GM04503 (cell line): ENCODE measurements around the gene DCLK2.

Experiments
- DNase-seq: peaks from one replicate; pipeline ENCODE4 v3.0.0-alpha.2; 2012; ENCODE audit warnings: low read depth

DCLK2 gene

DNA sequence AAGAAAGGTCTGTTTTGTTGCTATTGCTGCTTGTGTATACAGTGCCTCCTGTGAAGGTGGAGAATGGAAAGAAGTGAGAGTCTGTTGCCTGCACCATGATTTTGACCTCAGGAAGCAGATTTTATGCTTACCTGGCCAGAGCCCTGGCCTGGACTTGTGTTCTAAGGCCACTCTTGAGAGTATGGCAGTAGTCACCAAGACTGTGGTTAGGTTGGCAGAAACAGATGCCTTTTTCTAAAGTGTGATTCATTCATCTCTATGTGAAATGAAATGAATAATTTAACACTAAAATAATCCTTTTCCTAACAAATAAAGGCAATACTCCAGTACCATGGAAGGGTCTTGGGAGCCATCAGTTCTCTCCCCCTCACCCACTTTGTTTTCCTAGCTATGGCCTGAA, 161.8 kb downstream of the DCLK2 start:
- DNase-seq, result no peak

DNA sequence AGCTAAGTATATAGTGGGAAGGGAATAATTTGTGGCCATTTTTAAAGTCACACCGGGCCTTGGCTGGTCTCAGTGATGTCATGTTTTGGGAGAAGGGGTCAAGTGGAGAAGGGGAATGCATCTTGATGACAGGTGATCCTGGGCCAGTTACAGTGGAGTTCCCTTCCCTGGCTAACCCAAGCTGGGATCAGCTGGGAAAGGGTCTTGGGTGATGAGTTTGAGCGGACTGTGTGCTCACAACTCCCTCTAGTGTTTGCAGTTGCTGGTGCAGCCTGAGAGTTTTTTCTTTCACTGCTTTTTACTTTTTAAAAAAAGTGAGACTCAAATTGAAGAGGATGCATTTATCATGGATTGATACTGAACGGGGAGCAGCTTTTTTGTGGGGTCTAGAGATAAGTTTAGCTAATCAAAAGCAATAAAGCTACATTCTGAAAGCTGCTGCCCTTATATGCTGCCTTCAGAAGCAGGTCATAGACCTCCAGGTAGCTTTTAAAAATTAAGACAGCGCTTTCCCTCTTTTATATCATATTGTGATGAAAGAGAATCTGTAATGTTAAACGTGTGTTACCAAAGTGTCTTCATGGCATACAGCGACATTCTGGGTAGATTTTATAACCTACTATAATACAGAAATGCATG, 164.7 kb downstream of the DCLK2 start:
- DNase-seq, result no peak

DNA sequence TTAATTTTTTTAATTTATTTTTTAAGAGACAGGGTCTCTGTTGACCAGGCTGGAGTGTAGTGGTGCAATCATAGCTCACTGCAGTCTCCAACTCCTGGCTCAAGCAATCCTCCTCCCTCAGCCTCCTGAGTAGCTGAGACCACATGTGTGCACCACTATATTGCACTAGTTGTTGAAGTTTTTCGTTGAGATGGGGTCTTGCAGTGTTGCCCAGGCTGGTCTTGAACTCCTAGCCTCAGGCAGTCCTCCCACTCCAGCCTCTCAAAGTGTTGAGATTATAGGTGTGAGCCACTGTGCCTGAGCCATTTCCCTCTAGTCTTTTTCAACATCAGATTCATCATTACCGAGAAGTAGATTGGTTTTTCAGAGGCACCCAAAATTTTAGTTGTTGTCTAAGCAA, 165.7 kb downstream of the DCLK2 start:
- no peak for DNase-seq

DNA sequence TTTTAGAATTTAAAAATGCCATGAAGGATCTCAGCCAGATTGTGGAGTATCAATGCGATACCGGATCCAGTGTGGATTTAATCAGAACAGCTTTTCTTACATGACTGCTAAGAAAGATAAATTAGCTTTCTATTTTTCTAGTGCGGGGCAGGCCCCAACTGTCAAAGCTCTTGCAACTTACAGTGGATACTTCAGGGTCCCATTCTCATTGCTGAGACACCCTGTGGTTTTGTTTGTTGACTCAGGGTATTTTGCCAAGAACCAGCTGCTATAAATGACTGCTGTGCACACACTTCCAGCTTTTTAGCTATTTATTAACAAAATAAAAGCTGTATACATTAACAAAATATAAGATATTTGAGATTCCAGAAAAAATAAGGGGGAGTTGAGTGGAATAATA, 166.4 kb downstream of the DCLK2 start:
- no peak for DNase-seq

DNA sequence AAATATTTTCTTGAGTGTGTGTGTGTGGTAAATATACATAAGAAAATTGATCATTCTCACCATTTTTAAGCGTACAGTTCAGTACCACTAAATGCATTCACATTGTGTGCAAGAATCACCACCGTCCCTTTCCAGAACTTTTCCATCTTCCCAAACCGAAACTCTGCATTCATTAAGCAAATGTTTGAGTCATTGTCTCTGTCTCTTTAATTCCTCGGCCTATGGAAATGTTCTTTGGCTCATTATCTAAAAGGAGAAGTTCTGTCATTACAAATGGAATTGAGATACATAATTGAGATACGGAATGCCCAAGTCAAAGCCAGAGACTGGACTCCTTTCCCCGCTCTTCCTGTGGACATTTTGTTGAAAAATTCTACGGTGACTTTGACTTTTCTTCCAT, 168.9 kb downstream of the DCLK2 start:
- no peak for DNase-seq

DNA sequence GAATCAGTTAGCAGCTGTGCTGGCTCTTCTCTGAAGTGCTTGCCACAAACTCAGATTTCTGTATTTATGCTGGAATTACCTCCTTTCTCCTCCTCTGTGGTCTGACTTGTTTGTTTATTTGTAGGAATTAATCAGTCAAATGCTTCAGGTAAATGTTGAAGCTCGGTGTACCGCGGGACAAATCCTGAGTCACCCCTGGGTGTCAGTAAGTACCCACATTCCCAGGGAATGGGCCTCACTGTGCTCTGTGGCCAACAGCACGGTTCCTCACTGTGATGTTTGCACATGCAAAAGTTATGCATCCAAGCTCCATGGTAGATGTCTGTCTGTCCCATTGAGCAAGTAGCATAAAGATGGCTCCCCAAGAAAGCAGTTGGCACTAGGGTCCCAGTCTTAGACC, 169.9 kb downstream of the DCLK2 start:
- DNase-seq, result no peak

DNA sequence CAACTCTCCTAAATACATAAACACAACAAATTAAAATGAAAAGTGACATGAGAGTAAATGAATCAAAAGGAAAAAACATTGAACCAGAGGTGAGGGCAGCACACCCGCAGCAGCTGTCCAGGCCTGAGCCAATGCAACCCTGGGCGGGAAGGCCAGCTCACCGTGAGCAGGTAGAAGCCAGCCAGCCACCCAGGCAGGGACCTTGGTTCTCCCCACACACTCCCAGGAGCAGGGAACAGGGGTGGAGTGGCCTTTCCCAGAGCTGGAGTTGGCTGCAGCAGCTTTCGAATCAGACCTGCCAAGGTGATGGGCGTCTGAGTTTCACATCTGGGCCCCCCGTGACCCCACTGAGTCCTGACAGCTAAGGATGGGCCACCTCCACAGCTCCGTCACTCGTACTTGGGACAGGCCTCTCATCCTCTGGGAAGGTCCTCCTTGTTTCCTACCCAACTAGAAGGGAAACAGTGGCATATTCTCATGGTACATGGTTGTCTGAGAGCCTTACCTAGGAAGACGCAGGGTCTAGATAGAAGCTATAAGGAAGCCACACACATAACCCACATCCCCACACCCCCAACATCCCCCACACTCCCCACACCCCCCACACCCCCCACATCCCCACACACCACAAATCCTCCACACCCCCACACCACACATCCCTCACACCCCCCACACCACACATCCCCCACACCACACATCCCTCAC, 172.2 kb downstream of the DCLK2 start:
- no peak for DNase-seq

DNA sequence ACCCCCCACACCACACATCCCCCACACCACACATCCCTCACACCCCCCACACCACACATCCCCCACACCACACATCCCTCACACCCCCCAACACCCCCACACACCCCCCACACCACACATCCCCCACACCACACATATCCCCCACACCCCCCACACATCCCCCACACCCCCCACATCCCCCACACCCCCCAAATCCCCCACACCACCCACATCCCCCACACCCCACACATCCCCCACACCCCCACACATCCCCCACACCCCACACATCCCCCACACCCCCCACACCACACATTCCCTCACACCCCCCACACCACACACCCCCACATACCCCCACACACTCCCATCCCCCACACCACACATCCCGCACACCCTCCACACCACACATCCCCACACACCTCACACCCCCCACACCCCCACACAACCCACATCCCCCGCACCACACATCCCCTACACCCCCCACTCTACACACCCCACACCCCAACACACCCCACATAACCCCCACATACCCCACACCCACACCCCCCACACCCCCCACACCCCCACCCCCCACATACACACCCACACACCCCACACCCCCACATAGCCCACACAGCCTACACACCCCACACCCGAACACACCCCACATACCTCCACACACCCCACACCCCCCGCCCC, 172.9 kb downstream of the DCLK2 start:
- no peak for DNase-seq

DNA sequence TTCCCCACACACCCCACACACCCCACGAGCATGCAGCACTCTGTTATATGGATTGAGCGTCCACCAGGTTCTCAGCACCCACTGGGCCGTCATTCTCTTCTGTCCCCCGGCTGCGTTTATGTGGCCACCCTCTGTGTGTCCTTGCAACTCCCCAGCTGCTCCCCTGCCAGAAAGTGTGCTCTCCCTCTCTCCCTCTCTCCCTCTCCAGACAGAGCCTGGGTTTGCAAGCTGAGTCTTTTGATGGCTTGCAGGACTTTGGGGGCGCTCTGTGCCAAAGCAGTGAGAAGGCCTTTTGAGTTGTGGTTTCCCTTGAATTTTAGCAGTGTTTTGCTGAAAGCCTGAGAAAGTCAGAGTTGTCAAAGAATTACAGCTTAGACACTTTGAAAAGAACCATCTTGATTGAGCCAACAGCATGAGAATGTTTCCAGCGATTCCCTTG, 173.5 kb downstream of the DCLK2 start:
- no peak for DNase-seq

DNA sequence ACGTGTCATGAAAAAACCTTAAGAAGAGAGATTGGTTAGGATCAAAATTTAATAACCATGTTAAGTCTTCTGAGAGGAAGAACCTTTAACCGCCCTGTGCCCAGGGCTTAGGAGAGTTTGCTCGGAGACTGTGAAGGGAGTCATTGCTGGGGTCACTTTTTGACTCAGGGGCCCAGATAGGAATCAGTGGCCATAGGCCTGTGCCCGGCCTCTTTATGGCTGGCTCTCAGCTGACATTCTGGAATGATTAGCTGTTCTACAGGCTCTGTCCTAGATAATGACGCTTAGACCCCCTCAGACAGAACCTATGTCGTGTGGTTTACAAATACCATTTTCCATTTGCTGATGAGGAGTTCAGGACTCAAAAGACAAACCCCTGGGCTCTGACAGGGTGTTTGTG, 174.1 kb downstream of the DCLK2 start:
- no peak for DNase-seq

DNA sequence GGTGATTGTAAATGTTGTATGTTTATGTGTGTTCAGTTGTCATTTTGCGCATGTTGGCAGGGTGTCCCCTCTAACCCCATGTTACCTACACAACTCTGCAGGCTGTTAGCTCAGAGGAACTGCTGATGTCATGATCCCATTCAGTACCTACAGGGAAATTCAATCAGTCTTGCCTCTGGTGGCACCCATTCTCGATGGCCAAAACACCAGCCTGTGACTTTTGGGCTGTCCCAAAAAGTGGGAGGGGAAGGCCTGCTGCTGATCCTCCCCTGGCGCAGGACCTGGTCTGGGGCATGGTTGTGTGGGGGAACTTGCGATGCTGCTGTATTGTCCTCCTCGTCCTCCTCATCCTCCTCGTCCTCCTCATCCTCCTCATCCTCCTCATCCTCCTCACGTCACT, 174.5 kb downstream of the DCLK2 start:
- DNase-seq, result no peak

DNA sequence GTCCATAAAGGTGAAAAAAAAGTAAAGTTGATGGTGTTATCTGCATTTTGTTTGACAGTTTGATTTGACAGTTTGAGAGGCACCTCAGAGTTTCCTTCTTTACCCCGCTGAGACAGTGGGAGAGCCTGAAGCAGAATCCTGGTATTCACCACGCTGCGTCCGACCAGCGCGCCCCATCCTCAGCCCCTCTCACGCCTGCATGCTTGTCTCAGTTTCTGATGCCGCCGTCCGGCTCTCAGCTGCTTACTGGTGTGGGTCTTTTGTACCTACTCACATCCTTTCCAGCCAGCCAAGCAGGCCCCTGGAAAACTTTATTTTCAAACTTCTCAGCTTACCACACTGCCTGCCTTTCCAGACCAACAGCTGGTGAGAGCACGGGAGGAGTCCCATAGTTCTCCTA, 175.2 kb downstream of the DCLK2 start:
- DNase-seq, result no peak

DNA sequence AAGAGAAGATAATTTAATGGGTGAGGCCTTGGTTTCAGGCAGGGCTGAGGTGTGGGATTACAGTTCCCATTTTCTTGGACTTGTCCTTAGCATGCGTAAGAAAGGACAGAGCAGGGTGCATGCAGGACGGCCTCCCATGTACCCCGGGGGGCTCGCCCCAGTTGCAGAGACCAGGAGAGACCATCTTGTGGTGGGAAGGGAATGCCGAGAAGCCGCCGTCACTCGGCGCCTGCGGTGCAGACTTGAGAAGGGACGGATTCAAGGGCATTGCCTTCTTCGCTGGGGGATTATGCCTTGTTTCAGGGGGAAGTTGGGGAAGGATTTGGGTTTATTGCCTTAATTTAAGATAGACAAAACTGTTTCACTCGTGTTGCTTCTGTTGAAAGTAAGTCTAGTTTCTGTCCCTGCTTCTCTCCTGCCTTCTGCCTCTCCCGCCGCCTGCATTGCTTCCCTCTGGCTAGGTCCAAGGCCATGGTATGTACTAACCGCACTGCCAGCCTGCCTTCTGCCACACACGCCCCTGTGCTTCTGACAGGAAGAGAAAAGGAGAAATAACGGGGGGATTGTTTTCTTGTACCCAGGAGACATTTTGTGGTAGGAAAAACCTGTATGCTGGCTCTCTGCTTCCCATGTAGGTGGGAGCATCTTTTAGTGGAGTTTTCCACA, 175.9 kb downstream of the DCLK2 start:
- DNase-seq, result no peak

DNA sequence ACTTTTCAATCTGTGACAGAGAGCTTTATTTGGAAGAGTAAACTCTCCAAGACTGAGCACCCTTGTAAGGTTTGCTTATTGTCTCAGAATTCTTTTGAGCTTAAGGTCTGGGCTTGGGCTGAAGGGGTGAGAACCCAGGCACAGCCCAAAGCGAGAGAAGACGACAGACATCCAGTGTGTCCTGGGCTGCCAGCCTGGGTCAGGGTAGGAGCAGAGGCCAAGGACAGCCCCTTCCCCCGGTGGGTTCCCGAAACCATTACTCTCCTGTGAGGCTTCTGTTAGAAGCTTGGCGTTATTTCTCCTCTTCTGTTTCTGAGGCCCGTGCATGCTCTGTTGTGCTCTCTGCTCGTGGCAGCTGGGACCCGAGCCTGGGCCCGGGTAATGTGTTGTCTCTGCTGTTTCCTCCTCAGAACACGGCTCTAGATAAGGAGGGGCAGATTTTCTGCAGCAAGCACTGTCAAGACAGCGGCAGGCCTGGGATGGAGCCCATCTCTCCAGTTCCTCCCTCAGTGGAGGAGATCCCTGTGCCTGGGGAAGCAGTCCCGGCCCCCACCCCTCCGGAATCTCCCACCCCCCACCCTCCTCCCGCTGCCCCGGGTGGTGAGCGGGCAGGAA, 177.5 kb downstream of the DCLK2 start:
- no peak for DNase-seq

DNA sequence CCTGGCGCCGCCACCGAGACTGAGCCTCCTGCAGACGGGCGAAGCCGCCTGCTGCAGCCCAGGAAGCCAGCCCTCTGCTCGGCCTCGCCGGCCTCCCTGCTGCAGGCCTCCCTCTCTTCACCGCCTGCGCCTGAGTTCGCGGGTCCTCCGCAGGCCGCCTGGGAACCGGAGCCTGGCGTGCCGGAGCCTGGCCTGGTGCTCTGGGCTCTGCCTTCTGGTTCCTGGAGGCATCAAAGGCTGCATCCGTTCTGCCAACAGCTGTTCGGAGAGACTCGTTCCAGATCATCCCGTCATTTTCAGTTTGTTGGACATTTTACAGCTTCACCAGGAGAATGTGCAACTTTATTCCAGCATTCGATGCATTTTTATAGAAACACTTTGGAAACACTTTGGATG, 178.0 kb downstream of the DCLK2 start:
- DNase-seq, result no peak

DNA sequence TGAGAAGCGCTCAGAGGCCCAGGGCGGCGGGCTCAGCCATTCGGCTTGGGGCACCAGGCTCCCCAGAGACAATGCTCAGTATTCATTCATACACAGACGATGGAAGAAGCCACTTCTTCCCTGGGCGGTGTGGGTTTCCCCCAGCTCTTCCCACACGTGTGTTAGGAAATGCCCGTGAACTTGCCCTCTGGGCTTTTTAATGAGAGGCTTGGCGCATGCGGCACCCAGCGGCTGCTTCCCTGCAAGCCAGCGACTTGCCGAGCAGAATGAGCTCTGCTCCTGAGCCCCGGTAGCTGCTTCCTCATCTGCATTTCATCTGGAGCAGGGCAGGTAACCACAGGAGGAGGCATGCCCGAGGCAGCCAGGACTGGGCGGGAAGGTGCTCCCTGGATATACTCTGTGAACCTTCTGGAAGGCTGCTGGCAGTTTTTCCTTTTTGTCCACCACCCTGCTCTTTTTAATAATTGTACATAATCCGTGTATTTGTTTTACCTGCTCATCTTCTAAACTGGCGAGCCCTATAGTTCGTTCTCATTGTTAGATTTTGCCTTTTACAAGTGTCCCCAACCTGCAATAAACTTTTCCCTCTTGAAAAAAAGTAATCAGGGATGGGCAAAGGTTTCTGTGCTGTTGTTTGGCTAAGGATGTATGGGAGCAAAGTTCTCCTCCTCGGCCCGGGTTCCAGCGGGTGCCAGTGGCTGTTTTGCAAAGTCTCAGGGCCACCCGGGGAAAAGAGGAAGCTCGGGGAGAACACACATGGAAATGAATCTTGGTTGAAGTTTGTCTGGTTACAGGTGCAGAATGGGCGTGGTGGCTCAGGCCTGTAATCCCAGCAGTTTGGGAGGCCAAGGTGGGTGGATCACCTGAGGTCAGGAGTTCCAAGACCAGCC, 178.8 kb downstream of the DCLK2 start:
- DNase-seq, result no peak

DNA sequence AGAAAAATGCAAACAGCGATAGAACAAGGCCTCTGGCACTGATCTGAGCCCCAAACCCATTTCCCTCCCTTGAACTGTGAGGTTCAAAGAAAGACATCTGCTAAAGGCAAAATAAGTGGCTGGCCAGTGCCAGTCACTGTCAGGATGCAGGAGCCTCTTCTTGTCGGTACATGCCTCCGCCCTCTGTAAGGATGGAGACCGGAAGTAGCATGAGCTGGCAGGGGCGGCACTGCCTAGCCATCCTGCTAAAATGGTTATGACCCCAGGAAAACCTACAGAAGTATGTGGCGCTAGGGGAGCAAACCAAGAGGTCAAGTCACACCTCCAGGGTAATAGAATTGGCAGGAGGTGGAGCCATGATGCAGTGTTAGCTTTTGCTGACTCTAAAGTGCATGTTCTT, 180.3 kb downstream of the DCLK2 start:
- no peak for DNase-seq

DNA sequence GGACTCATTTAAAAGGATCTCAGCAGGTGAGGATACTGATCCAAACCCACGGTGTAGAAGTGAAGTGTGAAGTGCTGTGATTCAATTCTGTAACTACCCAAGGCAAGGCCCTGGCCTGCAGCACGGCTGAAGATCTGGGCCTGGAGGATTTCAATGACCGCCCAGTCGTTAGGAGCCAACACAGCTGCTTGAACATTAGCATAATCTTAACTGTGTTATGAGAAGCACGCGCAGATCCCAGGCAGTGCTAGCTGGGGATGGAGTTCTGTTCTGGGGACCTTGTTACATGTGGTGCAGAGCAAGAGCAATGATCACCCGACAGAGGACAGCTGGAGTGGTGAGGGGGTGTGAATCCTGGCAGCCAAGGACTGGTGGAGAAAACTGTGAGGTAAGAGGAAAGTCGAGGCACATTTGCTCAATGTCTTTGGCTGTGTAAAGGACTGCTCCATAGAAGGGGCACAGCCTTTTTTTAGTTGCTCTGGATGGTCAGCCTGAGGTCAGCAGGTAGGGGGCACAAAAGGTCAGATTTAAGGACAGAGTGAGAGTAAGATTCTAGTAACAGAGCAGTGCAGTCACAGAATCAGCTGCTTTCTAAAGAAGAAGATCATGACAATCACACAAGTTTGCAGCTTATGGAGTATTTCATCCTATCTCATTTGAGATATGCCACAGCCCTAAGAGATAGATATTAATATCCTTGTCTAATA, 181.8 kb downstream of the DCLK2 start:
- DNase-seq, result no peak

DNA sequence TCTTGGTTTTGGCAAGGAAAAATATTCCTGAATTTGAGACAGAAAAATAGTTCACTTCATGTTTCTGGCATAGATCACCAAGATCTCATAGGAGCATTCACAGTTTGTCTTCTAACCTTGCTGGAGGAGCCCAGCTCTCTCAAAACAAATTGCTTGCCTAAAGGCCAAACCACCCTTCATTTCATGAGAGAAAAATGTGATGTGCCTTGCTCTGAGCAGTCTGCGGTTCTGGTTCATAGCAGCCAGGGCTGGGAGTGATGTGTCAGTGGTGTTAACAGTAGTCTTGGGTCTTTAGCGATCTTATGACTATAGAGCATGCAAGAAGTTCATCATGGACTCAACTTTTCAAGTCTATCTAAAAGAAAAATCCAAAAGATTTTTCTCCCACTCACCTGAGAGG, 183.3 kb downstream of the DCLK2 start:
- DNase-seq, result no peak

DNA sequence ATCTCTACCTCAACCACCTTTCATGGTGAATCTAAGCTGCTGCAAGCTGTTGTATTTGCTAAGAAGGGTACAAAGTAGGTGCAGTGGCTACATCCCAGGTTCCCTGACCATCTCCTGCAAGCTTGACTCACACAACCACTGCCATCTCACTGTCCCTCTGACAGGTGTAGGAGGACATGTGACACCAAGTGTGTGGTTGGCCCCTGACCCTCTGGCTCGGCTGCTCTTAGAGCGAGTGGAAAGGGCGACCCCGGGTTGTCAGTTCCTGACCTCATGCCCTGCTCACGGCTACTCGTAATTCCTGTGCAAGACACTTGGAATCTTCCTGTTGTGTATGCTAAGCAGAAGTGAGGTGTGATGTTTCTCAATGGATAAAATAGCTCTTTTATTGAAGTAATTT, 184.4 kb downstream of the DCLK2 start:
- no peak for DNase-seq

DNA sequence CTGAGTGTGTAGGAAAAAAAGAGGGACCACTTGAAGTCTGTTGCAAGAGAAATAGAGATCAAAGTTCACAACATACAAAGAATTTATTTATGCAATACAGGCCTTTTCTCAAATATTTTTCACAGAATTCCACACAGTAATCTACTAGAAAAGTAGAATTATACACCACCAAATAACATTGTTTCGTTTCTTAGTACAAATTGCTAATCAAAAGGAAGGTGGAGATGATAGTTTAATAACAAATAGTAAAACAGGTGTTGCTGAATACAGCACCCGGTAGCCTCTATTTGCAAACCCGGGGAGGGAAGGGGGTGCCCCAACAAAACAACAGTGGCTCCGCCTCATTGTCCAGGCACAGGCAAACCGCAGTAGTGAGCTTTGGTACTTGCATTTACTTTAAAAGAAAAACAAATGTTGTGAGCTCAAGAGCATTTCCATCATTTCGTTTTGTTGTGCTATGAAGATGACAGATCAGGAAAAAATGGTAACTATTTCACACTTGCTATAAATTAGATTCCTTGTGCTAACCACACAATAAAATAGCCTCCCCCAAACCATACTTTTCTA, 186.4 kb downstream of the DCLK2 start:
- no peak for DNase-seq
